ENCODE measurements around the gene HYCC2.

Gene HYCC2
- total RNA-seq: 44.3 to 55.5 reads per million in 2 donors

- peak; percentile 75 to 98 (median 89) for DNase-seq
These were observed at the start of gene HYCC2, which contains the start of gene NDUFB3 for GRCh38 chr2:201071479-201072200. Gene HYCC2, minus strand, starts transcription at chr2:201071671. Its CDS starts 47,662 bp downstream, at chr2:201024009. Gene NDUFB3, plus strand, starts transcription at chr2:201072001. Its CDS starts 6,882 bp downstream, at chr2:201078883.

- DNase-seq: peak in 2 of 5 experiments; percentile 30 to 68
These were observed 47.7 kb upstream of the HYCC2 start for GRCh38 chr2:201118961-201119854.

GRCh38 chr2:201118121-201118960, 46.9 kb upstream of the HYCC2 start:
- peak; percentile 66 to 91 (median 74) for DNase-seq

GRCh38 chr2:201117735-201118094, 46.2 kb upstream of the HYCC2 start:
- DNase-seq: peak in 1 of 5 experiments; percentile 24

GRCh38 chr2:201116959-201117734, 45.7 kb upstream of the HYCC2 start:
- DNase-seq: peak in 3 of 5 experiments; percentile 15 to 92 (median 72)

GRCh38 chr2:201116115-201116958, 44.9 kb upstream of the HYCC2 start, which contains the start of gene CFLAR:
Gene CFLAR, plus strand, starts transcription at chr2:201116164. Its CDS starts 13,702 bp downstream, at chr2:201129866.
- peak; percentile 69 to 94 (median 75) for DNase-seq

GRCh38 chr2:201114846-201115245, 43.4 kb upstream of the HYCC2 start:
- no peak for DNase-seq

- no peak for DNase-seq
These were observed 42.9 kb upstream of the HYCC2 start for GRCh38 chr2:201114350-201114749.

- DNase-seq: no peak
These were observed 39.6 kb upstream of the HYCC2 start for GRCh38 chr2:201111096-201111495.

- DNase-seq: no peak
These were observed 39.1 kb upstream of the HYCC2 start for GRCh38 chr2:201110615-201111014.

GRCh38 chr2:201109186-201109585, 37.7 kb upstream of the HYCC2 start:
- DNase-seq: no peak

- no peak for DNase-seq
These were observed 36.9 kb upstream of the HYCC2 start for GRCh38 chr2:201108341-201108740.

GRCh38 chr2:201107624-201108023, 36.2 kb upstream of the HYCC2 start:
- DNase-seq: no peak

GRCh38 chr2:201105759-201106158, 34.3 kb upstream of the HYCC2 start:
- no peak for DNase-seq

GRCh38 chr2:201100497-201100896, 29.0 kb upstream of the HYCC2 start:
- no peak for DNase-seq

GRCh38 chr2:201093573-201093972, 22.1 kb upstream of the HYCC2 start:
- DNase-seq: no peak

- DNase-seq: no peak
These were observed 19.1 kb upstream of the HYCC2 start for GRCh38 chr2:201090574-201090973.

GRCh38 chr2:201084863-201085262, 13.4 kb upstream of the HYCC2 start:
- DNase-seq: no peak

- no peak for DNase-seq
These were observed 3.5 kb upstream of the HYCC2 start for GRCh38 chr2:201074996-201075395.

- DNase-seq: no peak
These were observed 1.6 kb upstream of the HYCC2 start for GRCh38 chr2:201073071-201073470.

- DNase-seq: no peak
These were observed 695 bp upstream of the HYCC2 start for GRCh38 chr2:201072201-201072530.
